HepG2 (cell line): ENCODE measurements around the gene SHBG.

Experiments used
- CEBPB ChIP-seq: IDR thresholded peaks from 2 replicates; pipeline ENCODE4 v1.6.1; 2011; ENCODE audit warnings: low read depth, low read length, improper control_type of control experiment, borderline replicate concordance
- EP300 ChIP-seq, 3 experiments: sonication (generic) in 1 of 3; formaldehyde crosslinking in 1 of 3; IDR thresholded peaks; 2 replicates each; pipeline versions ENCODE4 v1.5.1 to v1.6.1; 2011 to 2020; ENCODE audit warnings: low read depth in 2 of 3, low read length in 2 of 3, borderline replicate concordance in 1 of 3, improper control_type of control experiment in 1 of 3, mild to moderate bottlenecking in 1 of 3, missing genetic modification reagents in 1 of 3, moderate library complexity in 1 of 3
- FOXK2 ChIP-seq: fragments of 450-650 bp; IDR thresholded peaks from 2 replicates; pipeline ENCODE4 v1.6.1; 2016
- MAFG ChIP-seq: sonication (generic); formaldehyde crosslinking; IDR thresholded peaks from 2 replicates; pipeline ENCODE4 v1.5.1; 2020; ENCODE audit warnings: mild to moderate bottlenecking, missing genetic modification reagents
- MYC ChIP-seq: sonication (generic); formaldehyde crosslinking; IDR thresholded peaks from 2 replicates; pipeline ENCODE4 v1.9.0; 2021; ENCODE audit warnings: missing genetic modification reagents, borderline replicate concordance
- NFE2L2 ChIP-seq: fragments of 150-350 bp; IDR thresholded peaks from 2 replicates; pipeline ENCODE4 v1.6.1; 2014; ENCODE audit warnings: low read length
- POLR2AphosphoS5 ChIP-seq: IDR thresholded peaks from 2 replicates; pipeline ENCODE4 v1.6.1; 2012; ENCODE audit warnings: low read depth, low read length
- SIN3B ChIP-seq: fragments of 150-350 bp; IDR thresholded peaks from 2 replicates; pipeline ENCODE4 v1.6.1; 2014; ENCODE audit warnings: low read length
- ZC3H13 ChIP-seq: sonication (generic); formaldehyde crosslinking; IDR thresholded peaks from 2 replicates; pipeline ENCODE4 v1.8.1; 2023; ENCODE audit warnings: mild to moderate bottlenecking, missing genetic modification reagents, moderate library complexity
- ZNF256 ChIP-seq: sonication (generic); formaldehyde crosslinking; conservative IDR thresholded peaks from 2 replicates; pipeline ENCODE4 v1.4.0; 2020; ENCODE audit warnings: missing genetic modification reagents
- ZNF354B ChIP-seq: sonication (generic); formaldehyde crosslinking; IDR thresholded peaks from 2 replicates; pipeline ENCODE4 v1.8.0; 2022; ENCODE audit warnings: mild to moderate bottlenecking, missing genetic modification reagents
- TF ChIP-seq, protein P1 (sequence below): IDR thresholded peaks from 2 replicates; pipeline ENCODE4 v1.6.1; 2016; ENCODE audit warnings: missing compliant biosample characterization, missing genetic modification reagents, borderline replicate concordance
- TF ChIP-seq, protein P2 (sequence below): sonication (generic); formaldehyde crosslinking; IDR thresholded peaks from 2 replicates; pipeline ENCODE4 v1.5.0; 2020; ENCODE audit warnings: mild to moderate bottlenecking, low read depth, missing genetic modification reagents, borderline replicate concordance

DNA sequence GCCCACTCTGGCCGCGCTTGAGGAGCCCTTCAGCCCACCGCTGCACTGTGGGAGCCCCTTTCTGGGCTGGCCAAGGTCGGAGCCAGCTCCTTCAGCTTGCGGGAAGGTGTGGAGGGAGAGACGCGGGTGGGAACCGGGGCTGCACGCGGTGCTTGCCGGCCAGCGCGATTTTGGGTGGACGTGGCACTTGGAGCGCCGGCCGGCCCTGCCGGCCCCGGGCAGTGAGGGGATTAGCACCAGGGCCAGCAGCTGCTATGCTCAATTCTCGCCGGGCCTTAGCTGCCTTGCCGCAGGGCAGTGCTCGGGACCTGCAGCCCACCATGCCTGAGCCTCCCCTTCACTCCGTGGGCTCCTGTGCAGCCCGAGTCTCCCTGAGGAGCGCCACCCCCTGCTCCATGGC lies 10.8 kb downstream of the SHBG start:
- TF ChIP-seq ZNF354B (CRISPR knock-in tag): no peak
- no peak for TF ChIP-seq MYC (CRISPR knock-in tag)
- TF ChIP-seq ZNF256: no peak
- TF ChIP-seq NFE2L2: no peak
- no peak for TF ChIP-seq EP300 (IDR thresholded peaks at IDR 0.05; ENCODE audit: low read depth in 2 of 2, low read length in 2 of 2)
- TF ChIP-seq EP300 (CRISPR knock-in tag; IDR thresholded peaks at IDR 0.05; ENCODE audit: borderline replicate concordance): no peak
- no peak for TF ChIP-seq CEBPB
- no peak for TF ChIP-seq FOXK2
- no peak for TF ChIP-seq ZC3H13 (CRISPR knock-in tag)
- TF ChIP-seq, protein P1, sequence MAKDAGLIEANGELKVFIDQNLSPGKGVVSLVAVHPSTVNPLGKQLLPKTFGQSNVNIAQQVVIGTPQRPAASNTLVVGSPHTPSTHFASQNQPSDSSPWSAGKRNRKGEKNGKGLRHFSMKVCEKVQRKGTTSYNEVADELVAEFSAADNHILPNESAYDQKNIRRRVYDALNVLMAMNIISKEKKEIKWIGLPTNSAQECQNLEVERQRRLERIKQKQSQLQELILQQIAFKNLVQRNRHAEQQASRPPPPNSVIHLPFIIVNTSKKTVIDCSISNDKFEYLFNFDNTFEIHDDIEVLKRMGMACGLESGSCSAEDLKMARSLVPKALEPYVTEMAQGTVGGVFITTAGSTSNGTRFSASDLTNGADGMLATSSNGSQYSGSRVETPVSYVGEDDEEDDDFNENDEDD: no peak
- TF ChIP-seq MAFG (CRISPR knock-in tag): no peak
- TF ChIP-seq SIN3B: no peak
- TF ChIP-seq, protein P2, sequence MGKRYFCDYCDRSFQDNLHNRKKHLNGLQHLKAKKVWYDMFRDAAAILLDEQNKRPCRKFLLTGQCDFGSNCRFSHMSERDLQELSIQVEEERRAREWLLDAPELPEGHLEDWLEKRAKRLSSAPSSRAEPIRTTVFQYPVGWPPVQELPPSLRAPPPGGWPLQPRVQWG (CRISPR knock-in tag): no peak
- TF ChIP-seq POLR2AphosphoS5: no peak
